ENCODE data around the gene SYTL3. TPM values are rescaled to one million over a fixed set of nuclear protein-coding genes. Genes with fewer than 3 reads are reported as not detected.
A peak's percentile ranks its signal among the peaks of the same experiment; 100 is the strongest.

Gene SYTL3
- total RNA-seq, 6 experiments from 2014 or later: 3.1 to 5.7 (median 3.9) TPM

DNA sequence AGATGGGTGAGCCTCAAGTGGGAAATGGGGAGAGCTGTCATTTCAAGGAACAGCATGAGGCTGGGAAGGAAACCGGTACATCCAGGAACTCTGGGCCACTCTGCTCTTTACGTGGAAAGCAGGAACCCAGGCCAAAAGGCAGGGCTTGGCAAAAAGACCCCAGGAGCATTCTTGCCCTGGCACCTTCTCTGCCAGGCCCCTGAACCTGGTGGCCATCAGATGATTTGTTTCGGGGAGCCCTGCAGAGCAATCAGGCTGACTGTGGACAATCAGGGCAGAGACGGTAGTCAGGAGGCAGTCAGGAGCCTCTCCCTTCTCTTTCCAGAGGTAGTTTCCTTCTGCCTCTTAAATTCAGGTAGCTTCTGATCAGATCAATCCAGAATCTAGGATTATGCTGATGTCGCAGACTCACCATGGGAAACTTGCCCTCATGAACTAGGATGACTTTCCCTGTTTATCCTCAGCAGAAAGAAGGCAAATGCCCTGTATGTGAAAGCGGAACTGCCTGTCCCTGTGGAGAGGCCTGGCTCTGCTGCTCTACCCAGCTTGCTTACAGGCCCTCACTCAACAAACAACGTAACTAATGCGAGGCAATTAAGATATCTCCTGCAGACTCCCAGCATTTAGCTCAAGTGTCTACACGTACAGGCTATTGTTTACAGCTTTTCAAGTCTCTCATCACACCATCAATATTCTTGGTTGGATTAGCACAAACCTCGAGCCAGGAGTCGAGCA, 132.7 kb downstream of the SYTL3 start:
- H3K4me1 Mint-ChIP-seq (ENCODE audit: low read depth): peaks cover 21% of the 10 kb centered on the region
- H3K27ac Mint-ChIP-seq: peak overlapping the region; percentile 38; the same call in 1 of the 2 replicates
- TF ChIP-seq CTCF (IDR thresholded peaks at IDR 0.05): no peak
- no peak for DNase-seq
- no peaks in the 10 kb centered on the region; the same call in 1 of the 2 replicates for H3K27me3 Mint-ChIP-seq (ENCODE audit: insufficient read depth)
- no peaks in the 10 kb centered on the region for H3K9me3 Mint-ChIP-seq
- H3K4me3 Mint-ChIP-seq: no peak overlapping the region
- peaks cover 58% of the 10 kb centered on the region for H3K36me3 Mint-ChIP-seq (ENCODE audit: low read depth)

- Mint-ChIP-seq H3K36me3 (ENCODE audit: low read depth) (peaks cover 58% of the 10 kb centered on the region), H3K4me1 (ENCODE audit: low read depth) (peaks cover 21% of the 10 kb centered on the region), H3K9me3 (no peaks in the 10 kb centered on the region), H3K27me3 (ENCODE audit: insufficient read depth) (no peaks in the 10 kb centered on the region; the same call in 1 of the 2 replicates), H3K4me3 (no peak overlapping the region), H3K27ac (no peak overlapping the region)
- DNase-seq: no peak
- TF ChIP-seq CTCF (IDR thresholded peaks at IDR 0.05): no peak
These were observed 133.3 kb downstream of the SYTL3 start for GRCh38 chr6:158783167-158783450.

DNA sequence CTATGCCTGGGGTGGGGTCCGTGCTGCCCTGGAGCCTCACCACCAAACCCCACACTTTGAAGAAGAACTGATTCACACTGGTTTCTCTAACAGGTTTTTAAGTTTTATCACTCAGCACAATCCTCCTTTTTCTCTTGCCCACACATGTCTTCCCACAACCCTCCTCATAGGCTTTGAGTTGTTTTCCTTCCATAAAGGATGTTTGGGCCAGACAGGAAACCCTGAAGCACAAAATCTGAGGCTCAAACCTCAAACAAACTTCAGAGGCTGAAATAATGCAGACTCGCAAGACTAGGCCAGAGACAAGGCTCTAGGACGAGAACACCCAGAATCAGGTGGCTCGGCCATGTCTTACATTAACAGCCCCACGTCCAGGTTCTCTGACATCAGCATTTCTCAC, 134.0 kb downstream of the SYTL3 start:
- DNase-seq: no peak
- Mint-ChIP-seq H3K27me3 (ENCODE audit: insufficient read depth) (no peaks in the 10 kb centered on the region; the same call in 1 of the 2 replicates), H3K4me1 (ENCODE audit: low read depth) (peaks cover 21% of the 10 kb centered on the region), H3K36me3 (ENCODE audit: low read depth) (peaks cover 53% of the 10 kb centered on the region), H3K9me3 (no peaks in the 10 kb centered on the region), H3K27ac (0 out of 2 replicates have a peak overlapping the region, but pooled peaks have one; percentile 18), H3K4me3 (no peak overlapping the region)
- TF ChIP-seq CTCF (IDR thresholded peaks at IDR 0.05): no peak

- Mint-ChIP-seq H3K27ac (peak overlapping the region; percentile 46), H3K9me3 (no peaks in the 10 kb centered on the region), H3K4me1 (ENCODE audit: low read depth) (peaks cover 21% of the 10 kb centered on the region), H3K4me3 (no peak overlapping the region), H3K36me3 (ENCODE audit: low read depth) (peaks cover 49% of the 10 kb centered on the region), H3K27me3 (ENCODE audit: insufficient read depth) (no peaks in the 10 kb centered on the region; the same call in 1 of the 2 replicates)
- DNase-seq: peak; percentile 20
- TF ChIP-seq CTCF (IDR thresholded peaks at IDR 0.05): no peak
These were observed 134.7 kb downstream of the SYTL3 start for GRCh38 chr6:158784505-158784904.

DNA sequence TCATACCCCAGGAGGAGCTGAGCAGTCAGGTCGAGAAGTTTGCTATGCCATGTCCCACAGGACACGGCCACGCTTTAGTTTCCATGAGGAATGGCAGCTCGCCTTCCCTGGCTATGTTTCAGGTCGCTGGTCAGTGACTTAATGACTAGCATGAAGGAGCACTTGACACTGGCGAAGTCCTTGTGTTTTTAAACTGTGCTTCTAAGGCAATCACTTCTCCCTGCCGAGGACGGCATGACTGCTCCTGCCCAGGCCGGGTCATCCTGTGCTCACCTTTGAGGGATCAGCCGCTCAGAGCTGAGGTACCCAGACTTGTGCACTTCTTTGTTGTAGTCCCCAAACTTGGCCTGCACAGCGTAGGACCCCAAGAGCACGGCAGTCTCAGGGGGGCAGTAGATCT, 135.2 kb downstream of the SYTL3 start:
- H3K9me3 Mint-ChIP-seq: no peaks in the 10 kb centered on the region
- peak overlapping the region; percentile 31; the same call in 1 of the 2 replicates for H3K27ac Mint-ChIP-seq
- no peaks in the 10 kb centered on the region; the same call in 1 of the 2 replicates for H3K27me3 Mint-ChIP-seq (ENCODE audit: insufficient read depth)
- no peak for DNase-seq
- TF ChIP-seq CTCF (IDR thresholded peaks at IDR 0.05): no peak
- H3K4me3 Mint-ChIP-seq: no peak overlapping the region
- peaks cover 21% of the 10 kb centered on the region for H3K4me1 Mint-ChIP-seq (ENCODE audit: low read depth)
- H3K36me3 Mint-ChIP-seq (ENCODE audit: low read depth): peaks cover 52% of the 10 kb centered on the region

All from HFFc6 (cell line).